ENCODE results near the gene PDLIM7.

The PDLIM7 gene

GRCh38 chr5:177527595-177527994 is 30.2 kb upstream of the PDLIM7 start:
- H2BK12ac ChIP-seq (ENCODE audit: low read length in 2 of 2): no peak overlapping the region
- H3K4me3 ChIP-seq (ENCODE audit: insufficient read depth in 1 of 2, low read depth in 1 of 2, low read length in 2 of 2): no peak overlapping the region
- H3K79me1 ChIP-seq (replicated peaks; ENCODE audit: low read length, poor library complexity, severe bottlenecking): peaks cover 78% of the 10 kb centered on the region
- peaks cover 94 to 97% of the 10 kb centered on the region in 2 experiments for H3K36me3 ChIP-seq (ENCODE audit: control insufficient read depth in 1 of 2, insufficient read depth in 2 of 2, low read depth in 1 of 2, low read length in 2 of 2)
- no peak overlapping the region for H2BK120ac ChIP-seq (ENCODE audit: low read depth, low read length)
- H2BK5ac ChIP-seq (ENCODE audit: low read depth, low read length, poor library complexity, severe bottlenecking): no peak overlapping the region
- no peak overlapping the region for H3K4ac ChIP-seq (ENCODE audit: low read depth in 1 of 2, low read length in 2 of 2)
- no peak overlapping the region for H2AK5ac ChIP-seq (ENCODE audit: low read length, severe bottlenecking)
- no peak overlapping the region for H3K18ac ChIP-seq (ENCODE audit: low read depth in 1 of 2, low read length in 2 of 2)
- WGBS: 96% methylated on average over 8 of the region's 8 CpGs
- no peak for DNase-seq
- H3K23ac ChIP-seq (ENCODE audit: low read length in 2 of 2): no peak overlapping the region
- peaks cover 3% of the 10 kb centered on the region for H3K4me1 ChIP-seq (ENCODE audit: control insufficient read depth, insufficient read depth, low read depth, low read length)
- no peak overlapping the region for H3K9ac ChIP-seq (ENCODE audit: low read length)
- no peak overlapping the region for H2BK15ac ChIP-seq (ENCODE audit: low read depth, poor library complexity, severe bottlenecking)
- no peak overlapping the region for H3K14ac ChIP-seq (ENCODE audit: low read length in 2 of 2)
- no peak overlapping the region for H3K27ac ChIP-seq (ENCODE audit: low read length, poor library complexity, severe bottlenecking)
- H3K27me3 ChIP-seq (ENCODE audit: control insufficient read depth in 1 of 2, insufficient read depth in 1 of 2, low read length in 2 of 2): no peaks in the 10 kb centered on the region
- no peak overlapping the region for H4K91ac ChIP-seq (ENCODE audit: low read length)
- H4K8ac ChIP-seq (ENCODE audit: low read length): no peak overlapping the region
- no peaks in the 10 kb centered on the region for H3K9me3 ChIP-seq (ENCODE audit: control insufficient read depth, low read length)
- H2AFZ ChIP-seq (ENCODE audit: low read depth, low read length): no peak overlapping the region
- no peak overlapping the region for H3K4me2 ChIP-seq (ENCODE audit: low read length, poor library complexity, severe bottlenecking)

GRCh38 chr5:177526791-177527190 is 29.4 kb upstream of the PDLIM7 start:
- Histone ChIP-seq H3K27me3 (ENCODE audit: control insufficient read depth in 1 of 2, insufficient read depth in 1 of 2, low read length in 2 of 2) (no peaks in the 10 kb centered on the region), H3K36me3 (ENCODE audit: control insufficient read depth in 1 of 2, insufficient read depth in 2 of 2, low read depth in 1 of 2, low read length in 2 of 2) (peaks cover 89 to 94% of the 10 kb centered on the region in 2 experiments), H2BK5ac (ENCODE audit: low read depth, low read length, poor library complexity, severe bottlenecking) (no peak overlapping the region), H3K4me2 (ENCODE audit: low read length, poor library complexity, severe bottlenecking) (no peak overlapping the region), H3K18ac (ENCODE audit: low read depth in 1 of 2, low read length in 2 of 2) (no peak overlapping the region), H2BK12ac (ENCODE audit: low read length in 2 of 2) (no peak overlapping the region), H2BK15ac (ENCODE audit: low read depth, poor library complexity, severe bottlenecking) (no peak overlapping the region), H3K9me3 (ENCODE audit: control insufficient read depth, low read length) (no peaks in the 10 kb centered on the region), H3K4me1 (ENCODE audit: control insufficient read depth, insufficient read depth, low read depth, low read length) (peaks cover 3% of the 10 kb centered on the region), H4K91ac (ENCODE audit: low read length) (no peak overlapping the region), H3K4me3 (ENCODE audit: insufficient read depth in 1 of 2, low read depth in 1 of 2, low read length in 2 of 2) (no peak overlapping the region), H3K27ac (ENCODE audit: low read length, poor library complexity, severe bottlenecking) (no peak overlapping the region), H3K23ac (ENCODE audit: low read length in 2 of 2) (no peak overlapping the region), H4K8ac (ENCODE audit: low read length) (no peak overlapping the region), H3K79me1 (replicated peaks; ENCODE audit: low read length, poor library complexity, severe bottlenecking) (peaks cover 76% of the 10 kb centered on the region), H2BK120ac (ENCODE audit: low read depth, low read length) (no peak overlapping the region), H2AFZ (ENCODE audit: low read depth, low read length) (no peak overlapping the region), H3K9ac (ENCODE audit: low read length) (no peak overlapping the region), H2AK5ac (ENCODE audit: low read length, severe bottlenecking) (no peak overlapping the region), H3K4ac (ENCODE audit: low read depth in 1 of 2, low read length in 2 of 2) (no peak overlapping the region), H3K14ac (ENCODE audit: low read length in 2 of 2) (no peak overlapping the region)
- 97% methylated on average over 6 of the region's 6 CpGs for WGBS
- DNase-seq: no peak

GRCh38 chr5:177526191-177526590 is 28.8 kb upstream of the PDLIM7 start:
- H3K23ac ChIP-seq (ENCODE audit: low read length in 2 of 2): no peak overlapping the region
- H2BK12ac ChIP-seq (ENCODE audit: low read length in 2 of 2): no peak overlapping the region
- H3K18ac ChIP-seq (ENCODE audit: low read depth in 1 of 2, low read length in 2 of 2): no peak overlapping the region
- no peak overlapping the region for H3K4me3 ChIP-seq (ENCODE audit: insufficient read depth in 1 of 2, low read depth in 1 of 2, low read length in 2 of 2)
- H3K27ac ChIP-seq (ENCODE audit: low read length, poor library complexity, severe bottlenecking): no peak overlapping the region
- peaks cover 3% of the 10 kb centered on the region for H3K4me1 ChIP-seq (ENCODE audit: control insufficient read depth, insufficient read depth, low read depth, low read length)
- no peaks in the 10 kb centered on the region for H3K27me3 ChIP-seq (ENCODE audit: control insufficient read depth in 1 of 2, insufficient read depth in 1 of 2, low read length in 2 of 2)
- no peak overlapping the region for H3K4me2 ChIP-seq (ENCODE audit: low read length, poor library complexity, severe bottlenecking)
- peaks cover 73% of the 10 kb centered on the region for H3K79me1 ChIP-seq (replicated peaks; ENCODE audit: low read length, poor library complexity, severe bottlenecking)
- no peak overlapping the region for H2BK120ac ChIP-seq (ENCODE audit: low read depth, low read length)
- no peak for DNase-seq
- H2AFZ ChIP-seq (ENCODE audit: low read depth, low read length): no peak overlapping the region
- no peak overlapping the region for H3K14ac ChIP-seq (ENCODE audit: low read length in 2 of 2)
- H3K4ac ChIP-seq (ENCODE audit: low read depth in 1 of 2, low read length in 2 of 2): no peak overlapping the region
- H3K9ac ChIP-seq (ENCODE audit: low read length): no peak overlapping the region
- no peak overlapping the region for H2BK15ac ChIP-seq (ENCODE audit: low read depth, poor library complexity, severe bottlenecking)
- H2BK5ac ChIP-seq (ENCODE audit: low read depth, low read length, poor library complexity, severe bottlenecking): no peak overlapping the region
- H3K9me3 ChIP-seq (ENCODE audit: control insufficient read depth, low read length): no peaks in the 10 kb centered on the region
- 97% methylated on average over 2 of the region's 4 CpGs for WGBS
- H2AK5ac ChIP-seq (ENCODE audit: low read length, severe bottlenecking): no peak overlapping the region
- no peak overlapping the region for H4K8ac ChIP-seq (ENCODE audit: low read length)
- peaks cover 89 to 94% of the 10 kb centered on the region in 2 experiments for H3K36me3 ChIP-seq (ENCODE audit: control insufficient read depth in 1 of 2, insufficient read depth in 2 of 2, low read depth in 1 of 2, low read length in 2 of 2)
- H4K91ac ChIP-seq (ENCODE audit: low read length): no peak overlapping the region

- Histone ChIP-seq H3K4me1 (ENCODE audit: control insufficient read depth, insufficient read depth, low read depth, low read length) (peaks cover 3% of the 10 kb centered on the region), H2BK15ac (ENCODE audit: low read depth, poor library complexity, severe bottlenecking) (no peak overlapping the region), H3K9me3 (ENCODE audit: control insufficient read depth, low read length) (no peaks in the 10 kb centered on the region), H3K36me3 (ENCODE audit: control insufficient read depth in 1 of 2, insufficient read depth in 2 of 2, low read depth in 1 of 2, low read length in 2 of 2) (peaks cover 89 to 94% of the 10 kb centered on the region in 2 experiments), H3K4ac (ENCODE audit: low read depth in 1 of 2, low read length in 2 of 2) (no peak overlapping the region), H3K79me1 (replicated peaks; ENCODE audit: low read length, poor library complexity, severe bottlenecking) (peaks cover 72% of the 10 kb centered on the region), H3K4me3 (ENCODE audit: insufficient read depth in 1 of 2, low read depth in 1 of 2, low read length in 2 of 2) (no peak overlapping the region), H2AFZ (ENCODE audit: low read depth, low read length) (no peak overlapping the region), H3K4me2 (ENCODE audit: low read length, poor library complexity, severe bottlenecking) (no peak overlapping the region), H2BK5ac (ENCODE audit: low read depth, low read length, poor library complexity, severe bottlenecking) (no peak overlapping the region), H2BK120ac (ENCODE audit: low read depth, low read length) (no peak overlapping the region), H3K27ac (ENCODE audit: low read length, poor library complexity, severe bottlenecking) (no peak overlapping the region), H2AK5ac (ENCODE audit: low read length, severe bottlenecking) (no peak overlapping the region), H3K27me3 (ENCODE audit: control insufficient read depth in 1 of 2, insufficient read depth in 1 of 2, low read length in 2 of 2) (no peaks in the 10 kb centered on the region), H3K14ac (ENCODE audit: low read length in 2 of 2) (no peak overlapping the region), H3K18ac (ENCODE audit: low read depth in 1 of 2, low read length in 2 of 2) (no peak overlapping the region), H2BK12ac (ENCODE audit: low read length in 2 of 2) (no peak overlapping the region), H4K91ac (ENCODE audit: low read length) (no peak overlapping the region), H4K8ac (ENCODE audit: low read length) (no peak overlapping the region), H3K23ac (ENCODE audit: low read length in 2 of 2) (no peak overlapping the region), H3K9ac (ENCODE audit: low read length) (no peak overlapping the region)
- no peak for DNase-seq
- 96% methylated on average over 10 of the region's 10 CpGs for WGBS
Measured at GRCh38 chr5:177524941-177525655, 27.7 kb upstream of the PDLIM7 start.

All from mesenchymal stem cell (in vitro differentiated cells and primary cell).